HG02884 (cell line): Measurements from ENCODE around the gene EFTUD2.
"Not testable (repeated sequence)": the region's sequence is repeated elsewhere in the genome, so short reads cannot be mapped to it uniquely, and the experiment has no call there.

Source experiments
- ATAC-seq: cut with Tn5 transposase; IDR thresholded peaks from one replicate; pipeline ENCODE4 v1.9.1; 2021; ENCODE audit warnings: mild to moderate bottlenecking, moderate library complexity; ENCODE audit not compliant: unreplicated experiment

EFTUD2 gene

GRCh38 chr17:44850612-44851011 is 48.6 kb downstream of the EFTUD2 start:
- ATAC-seq: no peak

- no peak for ATAC-seq
Observed at GRCh38 chr17:44850025-44850424, 49.2 kb downstream of the EFTUD2 start.

- no peak for ATAC-seq
Observed at GRCh38 chr17:44848961-44849489, 50.2 kb downstream of the EFTUD2 start.

GRCh38 chr17:44848257-44848795 is 50.9 kb downstream of the EFTUD2 start:
- no peak for ATAC-seq

GRCh38 chr17:44847586-44847985 is 51.7 kb downstream of the EFTUD2 start, which contains the start of gene HIGD1B:
Gene HIGD1B (plus strand): TSS chr17:44847883. CDS start chr17:44848153, 270 bp downstream.
- ATAC-seq: no peak

GRCh38 chr17:44846206-44846605 is 53.0 kb downstream of the EFTUD2 start:
- no peak for ATAC-seq

GRCh38 chr17:44844390-44844830 is 54.8 kb downstream of the EFTUD2 start:
- no peak for ATAC-seq

GRCh38 chr17:44842748-44843147 is 56.5 kb downstream of the EFTUD2 start:
- no peak for ATAC-seq

- ATAC-seq: no peak
Observed at GRCh38 chr17:44840936-44841335, 58.3 kb downstream of the EFTUD2 start.

GRCh38 chr17:44840274-44840673 is 59.0 kb downstream of the EFTUD2 start:
- ATAC-seq: no peak

GRCh38 chr17:44837196-44837595 is 62.0 kb downstream of the EFTUD2 start:
- no peak for ATAC-seq

- no peak for ATAC-seq
Observed at GRCh38 chr17:44832805-44833204, 66.4 kb downstream of the EFTUD2 start.

GRCh38 chr17:44831371-44831770 is 67.9 kb downstream of the EFTUD2 start:
- ATAC-seq: no peak

GRCh38 chr17:44830359-44831288 is 68.6 kb downstream of the EFTUD2 start:
- ATAC-seq: no peak

GRCh38 chr17:44829523-44830358 is 69.5 kb downstream of the EFTUD2 start, which contains the start of gene GJC1:
Gene GJC1 (minus strand): TSS chr17:44830287. CDS start chr17:44805817, 24,470 bp downstream.
- no peak for ATAC-seq

GRCh38 chr17:44828919-44829522 is 70.2 kb downstream of the EFTUD2 start:
- ATAC-seq: no peak

- no peak for ATAC-seq
Observed at GRCh38 chr17:44827863-44828262, 71.4 kb downstream of the EFTUD2 start.

GRCh38 chr17:44826123-44826790 is 73.0 kb downstream of the EFTUD2 start:
- no peak for ATAC-seq

GRCh38 chr17:44825236-44825635 is 74.0 kb downstream of the EFTUD2 start:
- not testable (repeated sequence) for ATAC-seq

- no peak for ATAC-seq
Observed at GRCh38 chr17:44820631-44821212, 78.5 kb downstream of the EFTUD2 start.
